ENCODE data around the gene NEK6. TPM values are rescaled to one million over a fixed set of nuclear protein-coding genes. Genes with fewer than 3 reads are reported as not detected.

The NEK6 gene
- total and polyA plus RNA-seq, 5 donors from 2014 or later, result 3.5 to 17.0 (median 3.7) TPM

- H3K27me3 Mint-ChIP-seq, result no peaks in the 10 kb centered on the region
- DNase-seq, result no peak
- Histone ChIP-seq H3K9me3 (ENCODE audit: control insufficient read depth in 2 of 2, low read length in 2 of 2) (no peaks in the 10 kb centered on the region), H3K36me3 (ENCODE audit: control insufficient read depth, insufficient read depth, low read length) (peaks cover 2% of the 10 kb centered on the region), H3K27me3 (ENCODE audit: control insufficient read depth, insufficient read depth, low read length) (no peaks in the 10 kb centered on the region), H3K27ac (ENCODE audit: insufficient read depth, low read length, poor library complexity, severe bottlenecking) (no peak overlapping the region), H3K4me3 (ENCODE audit: low read depth, low read length) (no peak overlapping the region), H3K4me1 (ENCODE audit: control insufficient read depth, insufficient read depth, low read length, poor library complexity, severe bottlenecking) (no peaks in the 10 kb centered on the region)
- no peak overlapping the region for H3K4me3 Mint-ChIP-seq
- peak overlapping the region in 1 of 3 donors; percentile 25 for H3K27ac Mint-ChIP-seq
- peaks cover 0 to 5% (median 0%) of the 10 kb centered on the region in 4 donors for H3K4me1 Mint-ChIP-seq
- no peak for ATAC-seq (ENCODE audit: low read depth in 2 of 2)
- H3K9me3 Mint-ChIP-seq, result no peaks in the 10 kb centered on the region
- H3K36me3 Mint-ChIP-seq, result peaks cover 5% of the 10 kb centered on the region
Observed at GRCh38 chr9:124302921-124303320, 45.2 kb downstream of the NEK6 start.

- peaks cover 5% of the 10 kb centered on the region for H3K36me3 Mint-ChIP-seq
- no peaks in the 10 kb centered on the region for H3K4me1 ChIP-seq (ENCODE audit: control insufficient read depth, insufficient read depth, low read length, poor library complexity, severe bottlenecking)
Observed at GRCh38 chr9:124303762-124304161, 46.0 kb downstream of the NEK6 start.

DNA sequence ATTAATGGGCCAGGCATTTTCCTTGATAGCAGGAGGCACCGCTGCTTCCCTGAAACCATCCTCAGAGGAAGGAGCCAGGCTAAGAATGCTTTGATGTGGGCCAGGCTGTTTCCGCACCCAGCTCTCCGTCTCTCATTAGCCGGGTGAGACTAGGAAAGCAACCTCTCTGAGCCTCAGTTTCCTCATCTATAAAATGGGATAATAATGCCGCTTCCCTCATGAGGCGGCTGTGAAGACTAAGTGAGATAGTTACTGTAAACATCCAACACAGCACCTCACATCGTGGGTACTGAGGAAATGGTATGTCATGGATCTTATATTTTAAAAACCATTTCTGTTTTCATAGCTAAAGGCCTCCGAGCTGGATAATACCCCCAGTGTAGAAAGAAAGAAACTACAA is 46.5 kb downstream of the NEK6 start:
- no peaks in the 10 kb centered on the region for H3K9me3 ChIP-seq (ENCODE audit: control insufficient read depth in 2 of 2, low read length in 2 of 2)
- no peak overlapping the region for H3K27ac ChIP-seq (ENCODE audit: insufficient read depth, low read length, poor library complexity, severe bottlenecking)
- Mint-ChIP-seq H3K9me3 (no peaks in the 10 kb centered on the region), H3K27me3 (no peaks in the 10 kb centered on the region), H3K27ac (no peak overlapping the region), H3K4me3 (no peak overlapping the region), H3K36me3 (peaks cover 5% of the 10 kb centered on the region), H3K4me1 (peaks cover 0 to 4% (median 0%) of the 10 kb centered on the region in 4 donors)
- H3K36me3 ChIP-seq (ENCODE audit: control insufficient read depth, insufficient read depth, low read length), result peaks cover 2% of the 10 kb centered on the region
- DNase-seq (no peak), ATAC-seq (ENCODE audit: low read depth in 2 of 2) (no peak)
- H3K4me3 ChIP-seq (ENCODE audit: low read depth, low read length), result no peak overlapping the region
- no peaks in the 10 kb centered on the region for H3K4me1 ChIP-seq (ENCODE audit: control insufficient read depth, insufficient read depth, low read length, poor library complexity, severe bottlenecking)
- no peaks in the 10 kb centered on the region for H3K27me3 ChIP-seq (ENCODE audit: control insufficient read depth, insufficient read depth, low read length)

More at GRCh38 chr9:124303762-124304161, 46.0 kb downstream of the NEK6 start:
- Mint-ChIP-seq H3K4me1 (peaks cover 0 to 5% (median 0%) of the 10 kb centered on the region in 4 donors), H3K4me3 (no peak overlapping the region), H3K27me3 (no peaks in the 10 kb centered on the region), H3K9me3 (no peaks in the 10 kb centered on the region), H3K27ac (no peak overlapping the region)
- no peak overlapping the region for H3K27ac ChIP-seq (ENCODE audit: insufficient read depth, low read length, poor library complexity, severe bottlenecking)
- no peaks in the 10 kb centered on the region for H3K27me3 ChIP-seq (ENCODE audit: control insufficient read depth, insufficient read depth, low read length)
- ATAC-seq (ENCODE audit: low read depth in 2 of 2) (no peak), DNase-seq (no peak)
- no peak overlapping the region for H3K4me3 ChIP-seq (ENCODE audit: low read depth, low read length)
- no peaks in the 10 kb centered on the region for H3K9me3 ChIP-seq (ENCODE audit: control insufficient read depth in 2 of 2, low read length in 2 of 2)
- peaks cover 2% of the 10 kb centered on the region for H3K36me3 ChIP-seq (ENCODE audit: control insufficient read depth, insufficient read depth, low read length)

GRCh38 chr9:124306098-124306735 is 48.5 kb downstream of the NEK6 start:
- H3K4me1 ChIP-seq (ENCODE audit: control insufficient read depth, insufficient read depth, low read length, poor library complexity, severe bottlenecking), result no peaks in the 10 kb centered on the region
- H3K27ac ChIP-seq (ENCODE audit: insufficient read depth, low read length, poor library complexity, severe bottlenecking), result no peak overlapping the region
- H3K4me3 Mint-ChIP-seq, result no peak overlapping the region
- peak overlapping the region in 1 of 3 donors; percentile 29 for H3K27ac Mint-ChIP-seq
- DNase-seq (no peak), ATAC-seq (ENCODE audit: low read depth in 2 of 2) (no peak)
- no peaks in the 10 kb centered on the region for H3K9me3 ChIP-seq (ENCODE audit: control insufficient read depth in 2 of 2, low read length in 2 of 2)
- H3K9me3 Mint-ChIP-seq, result peaks cover 0 to 2% (median 0%) of the 10 kb centered on the region in 7 donors
- H3K36me3 Mint-ChIP-seq, result peaks cover 5% of the 10 kb centered on the region
- H3K36me3 ChIP-seq (ENCODE audit: control insufficient read depth, insufficient read depth, low read length), result peaks cover 2% of the 10 kb centered on the region
- no peaks in the 10 kb centered on the region for H3K27me3 ChIP-seq (ENCODE audit: control insufficient read depth, insufficient read depth, low read length)
- peaks cover 0 to 2% (median 0%) of the 10 kb centered on the region in 4 donors for H3K4me1 Mint-ChIP-seq
- H3K4me3 ChIP-seq (ENCODE audit: low read depth, low read length), result no peak overlapping the region
- no peaks in the 10 kb centered on the region for H3K27me3 Mint-ChIP-seq

DNA sequence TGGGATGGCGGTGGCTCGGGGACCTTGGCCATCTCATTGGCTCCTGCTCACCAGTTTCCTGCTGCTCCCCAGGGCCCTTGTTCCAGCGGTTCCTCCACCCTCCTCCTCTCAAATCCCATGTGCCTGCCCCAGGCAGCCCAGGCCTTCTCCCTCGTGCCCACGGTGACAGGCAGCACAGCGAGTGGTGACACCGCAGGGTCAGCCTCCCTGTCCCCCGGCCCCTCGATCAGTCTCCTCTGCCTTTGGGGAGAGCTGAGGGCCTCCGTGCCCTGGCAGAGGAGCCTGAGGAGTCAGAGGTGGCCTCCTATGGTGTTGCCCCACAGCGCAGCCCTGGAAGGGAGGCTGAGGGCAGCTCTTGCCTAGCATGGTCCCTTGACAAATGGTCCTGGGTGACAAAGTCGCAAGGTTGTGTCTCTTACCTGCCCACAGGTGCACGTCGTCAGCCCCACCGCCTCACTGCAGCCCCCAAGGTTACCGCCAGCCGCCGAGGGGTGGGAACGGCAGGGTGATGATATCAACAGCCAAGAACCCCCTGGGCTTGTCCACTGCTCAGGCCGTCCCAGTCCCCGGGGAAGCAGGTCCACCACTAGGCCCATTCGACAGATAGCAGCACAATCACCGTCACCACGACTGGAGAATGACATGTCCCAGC is 49.8 kb downstream of the NEK6 start:
- H3K36me3 Mint-ChIP-seq, result peaks cover 5% of the 10 kb centered on the region
- Histone ChIP-seq H3K4me3 (ENCODE audit: low read depth, low read length) (no peak overlapping the region), H3K4me1 (ENCODE audit: control insufficient read depth, insufficient read depth, low read length, poor library complexity, severe bottlenecking) (no peaks in the 10 kb centered on the region), H3K27me3 (ENCODE audit: control insufficient read depth, insufficient read depth, low read length) (no peaks in the 10 kb centered on the region), H3K36me3 (ENCODE audit: control insufficient read depth, insufficient read depth, low read length) (peaks cover 2% of the 10 kb centered on the region), H3K27ac (ENCODE audit: insufficient read depth, low read length, poor library complexity, severe bottlenecking) (no peak overlapping the region), H3K9me3 (ENCODE audit: control insufficient read depth in 2 of 2, low read length in 2 of 2) (no peaks in the 10 kb centered on the region)
- H3K4me3 Mint-ChIP-seq, result no peak overlapping the region
- peaks cover 0 to 2% (median 0%) of the 10 kb centered on the region in 4 donors for H3K4me1 Mint-ChIP-seq
- peaks cover 0 to 2% (median 0%) of the 10 kb centered on the region in 7 donors for H3K9me3 Mint-ChIP-seq
- H3K27ac Mint-ChIP-seq, result no peak overlapping the region
- no peaks in the 10 kb centered on the region for H3K27me3 Mint-ChIP-seq
- no peak for DNase-seq
- ATAC-seq (ENCODE audit: low read depth in 2 of 2), result no peak

GRCh38 chr9:124308606-124309491 is 51.1 kb downstream of the NEK6 start:
- no peak for ATAC-seq (ENCODE audit: low read depth in 2 of 2)
- Histone ChIP-seq H3K4me3 (ENCODE audit: low read depth, low read length) (no peak overlapping the region), H3K27ac (ENCODE audit: insufficient read depth, low read length, poor library complexity, severe bottlenecking) (no peak overlapping the region), H3K36me3 (ENCODE audit: control insufficient read depth, insufficient read depth, low read length) (no peaks in the 10 kb centered on the region), H3K4me1 (ENCODE audit: control insufficient read depth, insufficient read depth, low read length, poor library complexity, severe bottlenecking) (no peaks in the 10 kb centered on the region), H3K27me3 (ENCODE audit: control insufficient read depth, insufficient read depth, low read length) (no peaks in the 10 kb centered on the region), H3K9me3 (ENCODE audit: control insufficient read depth in 2 of 2, low read length in 2 of 2) (no peaks in the 10 kb centered on the region)
- no peak for DNase-seq
- peaks cover 0 to 2% (median 0%) of the 10 kb centered on the region in 7 donors for H3K9me3 Mint-ChIP-seq
- peaks cover 0 to 2% (median 0%) of the 10 kb centered on the region in 4 donors for H3K4me1 Mint-ChIP-seq
- H3K27ac Mint-ChIP-seq, result no peak overlapping the region
- no peaks in the 10 kb centered on the region for H3K27me3 Mint-ChIP-seq
- no peaks in the 10 kb centered on the region for H3K36me3 Mint-ChIP-seq
- H3K4me3 Mint-ChIP-seq, result no peak overlapping the region

DNA sequence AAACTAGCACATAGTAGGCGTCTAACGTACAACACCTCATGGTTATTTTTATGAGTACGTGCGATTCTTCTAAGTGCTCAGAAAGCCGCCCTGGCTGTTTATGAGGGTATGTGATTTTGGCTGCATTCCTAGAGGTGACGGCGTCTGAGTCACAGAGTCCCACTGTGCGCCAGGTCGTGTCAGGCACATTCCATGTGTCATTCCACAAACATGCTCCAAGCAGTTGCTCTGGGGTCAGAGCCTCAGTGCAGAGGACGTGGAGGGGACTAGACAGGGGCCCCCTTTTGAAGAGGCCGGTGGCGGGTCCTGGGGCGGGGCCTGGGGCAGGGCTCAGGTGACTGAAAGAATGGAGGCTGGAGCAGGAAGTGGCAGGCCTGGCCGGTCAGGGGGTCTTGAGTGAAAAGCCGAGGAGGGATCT is 51.9 kb downstream of the NEK6 start:
- H3K9me3 Mint-ChIP-seq, result peaks cover 0 to 2% (median 0%) of the 10 kb centered on the region in 7 donors
- H3K27ac ChIP-seq (ENCODE audit: insufficient read depth, low read length, poor library complexity, severe bottlenecking), result no peak overlapping the region
- H3K27me3 Mint-ChIP-seq, result no peaks in the 10 kb centered on the region
- H3K4me1 ChIP-seq (ENCODE audit: control insufficient read depth, insufficient read depth, low read length, poor library complexity, severe bottlenecking), result no peaks in the 10 kb centered on the region
- H3K4me3 Mint-ChIP-seq, result no peak overlapping the region
- no peaks in the 10 kb centered on the region for H3K36me3 Mint-ChIP-seq
- H3K4me1 Mint-ChIP-seq, result peaks cover 0 to 2% (median 0%) of the 10 kb centered on the region in 4 donors
- no peaks in the 10 kb centered on the region for H3K9me3 ChIP-seq (ENCODE audit: control insufficient read depth in 2 of 2, low read length in 2 of 2)
- H3K27ac Mint-ChIP-seq, result no peak overlapping the region
- H3K4me3 ChIP-seq (ENCODE audit: low read depth, low read length), result no peak overlapping the region
- H3K27me3 ChIP-seq (ENCODE audit: control insufficient read depth, insufficient read depth, low read length), result no peaks in the 10 kb centered on the region
- ATAC-seq (ENCODE audit: low read depth in 2 of 2) (no peak), DNase-seq (no peak)
- no peaks in the 10 kb centered on the region for H3K36me3 ChIP-seq (ENCODE audit: control insufficient read depth, insufficient read depth, low read length)
